SH-SY5Y (cell line): ENCODE results near the gene SPAG7.

Source experiments
- GATA2 ChIP-seq: IDR thresholded peaks from 2 replicates; pipeline ENCODE4 v1.6.1; 2011; ENCODE audit warnings: mild to moderate bottlenecking, low read depth, low read length
- GATA3 ChIP-seq: IDR thresholded peaks from 2 replicates; pipeline ENCODE4 v1.6.1; 2011; ENCODE audit warnings: low read depth, mild to moderate bottlenecking, low read length, moderate library complexity

GRCh38 chr17:5000237-5000639 is 32.6 kb upstream of the SPAG7 start:
- TF ChIP-seq GATA3 (no peak), GATA2 (no peak)
